ENCODE measurements around the gene MILR1. TPM values are rescaled to one million over a fixed set of nuclear protein-coding genes. Genes with fewer than 3 reads are reported as not detected.
A peak's percentile ranks its signal among the peaks of the same experiment; 100 is the strongest.

Gene MILR1
- total RNA-seq, 1 experiment from 2014 or later, result not detected

DNA sequence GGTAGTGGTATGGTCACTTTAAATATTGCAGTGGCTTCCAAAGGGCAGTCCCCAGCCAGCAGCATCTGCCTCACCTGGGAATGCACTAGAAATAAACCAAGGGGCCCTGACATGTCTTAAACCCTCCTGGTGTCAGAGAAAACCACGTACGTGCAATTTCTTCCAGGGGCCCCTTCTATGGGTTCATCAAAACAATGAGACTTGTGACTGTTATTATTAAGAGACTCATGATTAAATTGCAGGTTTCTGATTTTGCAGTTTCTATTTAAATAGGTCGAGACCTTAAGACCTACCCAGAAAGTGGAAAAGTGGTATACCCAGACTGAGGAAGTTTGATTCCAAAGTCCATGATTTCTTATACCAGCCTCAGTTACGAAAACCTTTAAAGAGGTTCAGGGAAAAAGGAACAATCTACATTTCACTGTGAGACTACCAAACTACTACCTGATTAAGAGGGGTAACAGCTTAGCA, 48.7 kb downstream of the MILR1 start (continued):
- TF ChIP-seq, protein P1, sequence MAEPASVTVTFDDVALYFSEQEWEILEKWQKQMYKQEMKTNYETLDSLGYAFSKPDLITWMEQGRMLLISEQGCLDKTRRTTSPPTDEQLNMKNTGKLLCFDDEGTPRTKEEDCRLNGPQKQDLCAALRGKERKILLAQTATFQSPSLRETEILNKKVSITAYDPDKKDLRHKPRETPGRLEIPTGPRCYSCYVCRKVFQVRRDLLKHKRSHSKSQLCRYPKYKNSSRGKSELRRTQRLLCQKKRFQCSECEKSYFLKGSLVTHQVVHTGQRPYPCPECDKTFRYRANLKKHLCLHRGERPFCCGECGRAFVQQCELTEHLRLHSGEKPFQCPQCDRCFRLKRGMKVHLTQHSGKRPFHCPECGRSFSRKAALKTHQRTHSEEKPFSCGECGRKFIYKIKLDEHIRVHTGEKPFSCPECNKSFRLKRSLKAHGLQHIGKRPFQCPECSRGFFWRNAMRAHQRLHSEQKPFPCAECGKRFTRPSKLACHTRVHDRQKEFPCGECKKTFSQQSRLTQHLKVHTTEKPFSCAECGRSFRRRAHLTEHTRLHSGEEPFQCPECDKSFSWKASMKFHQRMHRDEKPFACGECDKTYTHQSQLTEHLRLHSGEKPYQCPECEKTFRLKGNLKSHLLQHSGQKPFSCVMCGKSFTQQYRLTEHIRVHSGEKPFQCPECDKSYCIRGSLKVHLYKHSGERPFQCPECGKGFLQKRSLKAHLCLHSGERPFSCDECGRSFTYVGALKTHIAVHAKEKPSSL (CRISPR knock-in tag; conservative IDR thresholded peaks at IDR 0.05), result 0 out of 2 replicates have a peak, but pooled peaks have one; percentile 29
- TF ChIP-seq, protein P2, sequence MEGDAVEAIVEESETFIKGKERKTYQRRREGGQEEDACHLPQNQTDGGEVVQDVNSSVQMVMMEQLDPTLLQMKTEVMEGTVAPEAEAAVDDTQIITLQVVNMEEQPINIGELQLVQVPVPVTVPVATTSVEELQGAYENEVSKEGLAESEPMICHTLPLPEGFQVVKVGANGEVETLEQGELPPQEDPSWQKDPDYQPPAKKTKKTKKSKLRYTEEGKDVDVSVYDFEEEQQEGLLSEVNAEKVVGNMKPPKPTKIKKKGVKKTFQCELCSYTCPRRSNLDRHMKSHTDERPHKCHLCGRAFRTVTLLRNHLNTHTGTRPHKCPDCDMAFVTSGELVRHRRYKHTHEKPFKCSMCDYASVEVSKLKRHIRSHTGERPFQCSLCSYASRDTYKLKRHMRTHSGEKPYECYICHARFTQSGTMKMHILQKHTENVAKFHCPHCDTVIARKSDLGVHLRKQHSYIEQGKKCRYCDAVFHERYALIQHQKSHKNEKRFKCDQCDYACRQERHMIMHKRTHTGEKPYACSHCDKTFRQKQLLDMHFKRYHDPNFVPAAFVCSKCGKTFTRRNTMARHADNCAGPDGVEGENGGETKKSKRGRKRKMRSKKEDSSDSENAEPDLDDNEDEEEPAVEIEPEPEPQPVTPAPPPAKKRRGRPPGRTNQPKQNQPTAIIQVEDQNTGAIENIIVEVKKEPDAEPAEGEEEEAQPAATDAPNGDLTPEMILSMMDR (IDR thresholded peaks at IDR 0.05), result peak; percentile 16; the same call in 1 of the 2 replicates
- no peak for TF ChIP-seq RELA (CRISPR knock-in tag; IDR thresholded peaks at IDR 0.05; ENCODE audit: borderline replicate concordance)
- TF ChIP-seq NFATC4 (CRISPR knock-in tag; IDR thresholded peaks at IDR 0.05), result 0 out of 2 replicates have a peak, but pooled peaks have one; percentile 3
- TF ChIP-seq, protein P3, sequence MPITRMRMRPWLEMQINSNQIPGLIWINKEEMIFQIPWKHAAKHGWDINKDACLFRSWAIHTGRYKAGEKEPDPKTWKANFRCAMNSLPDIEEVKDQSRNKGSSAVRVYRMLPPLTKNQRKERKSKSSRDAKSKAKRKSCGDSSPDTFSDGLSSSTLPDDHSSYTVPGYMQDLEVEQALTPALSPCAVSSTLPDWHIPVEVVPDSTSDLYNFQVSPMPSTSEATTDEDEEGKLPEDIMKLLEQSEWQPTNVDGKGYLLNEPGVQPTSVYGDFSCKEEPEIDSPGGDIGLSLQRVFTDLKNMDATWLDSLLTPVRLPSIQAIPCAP (CRISPR knock-in tag; IDR thresholded peaks at IDR 0.05), result no peak
- TF ChIP-seq ZNF671 (CRISPR knock-in tag; IDR thresholded peaks at IDR 0.05), result no peak
- no peak for TF ChIP-seq SMAD4 (CRISPR knock-in tag; IDR thresholded peaks at IDR 0.05)
- no peak for TF ChIP-seq TCF7 (CRISPR knock-in tag; IDR thresholded peaks at IDR 0.05; ENCODE audit: low read depth)

DNA sequence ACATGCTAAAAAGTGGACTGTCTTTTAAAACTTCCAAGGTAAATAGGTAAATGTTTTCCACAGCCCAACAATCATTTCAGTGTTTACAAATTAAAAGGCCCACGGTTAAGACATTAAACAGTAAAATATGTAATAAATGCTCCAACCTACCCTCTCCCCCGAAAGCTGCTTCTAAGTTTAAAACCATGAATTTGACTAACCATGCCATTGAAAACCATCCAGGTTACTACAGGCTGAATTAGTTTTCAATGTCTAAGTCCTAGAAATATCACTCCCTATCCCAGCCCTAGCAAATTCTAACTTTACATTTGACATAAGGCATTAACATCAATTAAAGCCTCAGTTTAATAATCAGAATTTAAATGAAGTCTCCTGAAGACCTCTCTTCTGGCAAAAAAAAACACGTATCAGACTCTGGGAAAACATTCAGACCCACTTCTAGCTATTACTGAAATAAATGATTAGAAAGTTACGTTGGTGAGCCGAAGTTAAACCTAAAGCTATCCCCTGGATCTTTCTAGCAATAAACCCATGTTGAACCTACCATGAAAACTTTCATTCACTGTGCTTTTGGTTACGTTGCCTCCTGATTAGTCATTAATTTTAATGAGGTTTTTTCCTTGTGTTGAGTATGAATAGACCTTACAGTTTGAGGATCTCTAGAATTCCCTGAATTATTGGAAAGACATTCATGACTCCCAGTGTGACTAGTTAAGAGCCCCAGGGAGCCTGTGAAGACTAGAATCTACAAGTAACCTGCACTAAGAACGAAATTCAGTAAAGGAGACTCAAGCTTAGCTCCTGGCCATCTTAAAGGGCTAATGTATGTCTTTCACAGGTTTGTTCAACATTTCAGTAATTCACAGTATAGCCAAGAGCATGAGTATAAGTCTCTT, 49.6 kb downstream of the MILR1 start:
- H3K4me1 Mint-ChIP-seq, result peaks cover 66% of the 10 kb centered on the region
- H3K9me3 Mint-ChIP-seq, result no peaks in the 10 kb centered on the region
- CTCF ChIA-PET, result interaction anchor here (1.0 to 1.2 kb wide), 2 partner anchors 79 to 151 kb away, joined by 3 to 5 read pairs; no protein-coding TSS in a partner anchor
- peak overlapping the region; percentile 89 for H3K27ac Mint-ChIP-seq
- ATAC-seq (no peak), DNase-seq (ENCODE audit: low spot score) (no peak)
- POLR2A ChIA-PET, result interaction anchor here (0.6 kb wide), 1 partner anchor 730 kb away, joined by 4 read pairs; no protein-coding TSS in a partner anchor
- no peaks in the 10 kb centered on the region for H3K27me3 Mint-ChIP-seq (ENCODE audit: low read depth)
- H3K4me3 Mint-ChIP-seq, result peak overlapping the region; percentile 100
- peaks cover 55% of the 10 kb centered on the region for H3K36me3 Mint-ChIP-seq
- no peak for TF ChIP-seq ELF4 (CRISPR knock-in tag; IDR thresholded peaks at IDR 0.05; ENCODE audit: low read depth)
- peak; percentile 85; the same call in 1 of the 2 replicates for TF ChIP-seq ZNF671 (CRISPR knock-in tag; IDR thresholded peaks at IDR 0.05)
- TF ChIP-seq FOXJ3 (CRISPR knock-in tag; IDR thresholded peaks at IDR 0.05; ENCODE audit: borderline replicate concordance), result no peak
- TF ChIP-seq SOX15 (CRISPR knock-in tag; IDR thresholded peaks at IDR 0.05), result no peak
- no peak for TF ChIP-seq NFE2L1 (CRISPR knock-in tag; IDR thresholded peaks at IDR 0.05)
- TF ChIP-seq TEAD1 (CRISPR knock-in tag; IDR thresholded peaks at IDR 0.05), result no peak
- no peak for TF ChIP-seq ZNF232 (CRISPR knock-in tag; IDR thresholded peaks at IDR 0.05)
- TF ChIP-seq, protein P4, sequence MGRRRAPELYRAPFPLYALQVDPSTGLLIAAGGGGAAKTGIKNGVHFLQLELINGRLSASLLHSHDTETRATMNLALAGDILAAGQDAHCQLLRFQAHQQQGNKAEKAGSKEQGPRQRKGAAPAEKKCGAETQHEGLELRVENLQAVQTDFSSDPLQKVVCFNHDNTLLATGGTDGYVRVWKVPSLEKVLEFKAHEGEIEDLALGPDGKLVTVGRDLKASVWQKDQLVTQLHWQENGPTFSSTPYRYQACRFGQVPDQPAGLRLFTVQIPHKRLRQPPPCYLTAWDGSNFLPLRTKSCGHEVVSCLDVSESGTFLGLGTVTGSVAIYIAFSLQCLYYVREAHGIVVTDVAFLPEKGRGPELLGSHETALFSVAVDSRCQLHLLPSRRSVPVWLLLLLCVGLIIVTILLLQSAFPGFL (CRISPR knock-in tag; IDR thresholded peaks at IDR 0.05; ENCODE audit: borderline replicate concordance), result no peak
- no peak; the same call in 1 of the 2 replicates for TF ChIP-seq GTF2I (CRISPR knock-in tag; conservative IDR thresholded peaks at IDR 0.05)
- TF ChIP-seq, protein P5, sequence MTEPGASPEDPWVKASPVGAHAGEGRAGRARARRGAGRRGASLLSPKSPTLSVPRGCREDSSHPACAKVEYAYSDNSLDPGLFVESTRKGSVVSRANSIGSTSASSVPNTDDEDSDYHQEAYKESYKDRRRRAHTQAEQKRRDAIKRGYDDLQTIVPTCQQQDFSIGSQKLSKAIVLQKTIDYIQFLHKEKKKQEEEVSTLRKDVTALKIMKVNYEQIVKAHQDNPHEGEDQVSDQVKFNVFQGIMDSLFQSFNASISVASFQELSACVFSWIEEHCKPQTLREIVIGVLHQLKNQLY (CRISPR knock-in tag; IDR thresholded peaks at IDR 0.05), result no peak
- no peak for TF ChIP-seq ZBTB21 (CRISPR knock-in tag; IDR thresholded peaks at IDR 0.05; ENCODE audit: borderline replicate concordance)
- TF ChIP-seq, protein P6, sequence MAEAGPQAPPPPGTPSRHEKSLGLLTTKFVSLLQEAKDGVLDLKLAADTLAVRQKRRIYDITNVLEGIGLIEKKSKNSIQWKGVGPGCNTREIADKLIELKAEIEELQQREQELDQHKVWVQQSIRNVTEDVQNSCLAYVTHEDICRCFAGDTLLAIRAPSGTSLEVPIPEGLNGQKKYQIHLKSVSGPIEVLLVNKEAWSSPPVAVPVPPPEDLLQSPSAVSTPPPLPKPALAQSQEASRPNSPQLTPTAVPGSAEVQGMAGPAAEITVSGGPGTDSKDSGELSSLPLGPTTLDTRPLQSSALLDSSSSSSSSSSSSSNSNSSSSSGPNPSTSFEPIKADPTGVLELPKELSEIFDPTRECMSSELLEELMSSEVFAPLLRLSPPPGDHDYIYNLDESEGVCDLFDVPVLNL (CRISPR knock-in tag; IDR thresholded peaks at IDR 0.05; ENCODE audit: borderline replicate concordance, low read depth), result no peak
- no peak for TF ChIP-seq TEAD4 (CRISPR knock-in tag; IDR thresholded peaks at IDR 0.05)
- 0 out of 2 replicates have a peak, but pooled peaks have one; percentile 30 for TF ChIP-seq PRRX2 (CRISPR knock-in tag; IDR thresholded peaks at IDR 0.05)
- TF ChIP-seq ZNF219 (CRISPR knock-in tag; IDR thresholded peaks at IDR 0.05; ENCODE audit: borderline replicate concordance), result no peak
- TF ChIP-seq EMX1 (CRISPR knock-in tag; IDR thresholded peaks at IDR 0.05), result peak; percentile 55
- TF ChIP-seq ATF1 (CRISPR knock-in tag; IDR thresholded peaks at IDR 0.05), result no peak
- TF ChIP-seq, protein P7, sequence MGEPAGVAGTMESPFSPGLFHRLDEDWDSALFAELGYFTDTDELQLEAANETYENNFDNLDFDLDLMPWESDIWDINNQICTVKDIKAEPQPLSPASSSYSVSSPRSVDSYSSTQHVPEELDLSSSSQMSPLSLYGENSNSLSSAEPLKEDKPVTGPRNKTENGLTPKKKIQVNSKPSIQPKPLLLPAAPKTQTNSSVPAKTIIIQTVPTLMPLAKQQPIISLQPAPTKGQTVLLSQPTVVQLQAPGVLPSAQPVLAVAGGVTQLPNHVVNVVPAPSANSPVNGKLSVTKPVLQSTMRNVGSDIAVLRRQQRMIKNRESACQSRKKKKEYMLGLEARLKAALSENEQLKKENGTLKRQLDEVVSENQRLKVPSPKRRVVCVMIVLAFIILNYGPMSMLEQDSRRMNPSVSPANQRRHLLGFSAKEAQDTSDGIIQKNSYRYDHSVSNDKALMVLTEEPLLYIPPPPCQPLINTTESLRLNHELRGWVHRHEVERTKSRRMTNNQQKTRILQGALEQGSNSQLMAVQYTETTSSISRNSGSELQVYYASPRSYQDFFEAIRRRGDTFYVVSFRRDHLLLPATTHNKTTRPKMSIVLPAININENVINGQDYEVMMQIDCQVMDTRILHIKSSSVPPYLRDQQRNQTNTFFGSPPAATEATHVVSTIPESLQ (CRISPR knock-in tag; IDR thresholded peaks at IDR 0.05), result no peak
